Activated CD8-positive, alpha-beta T cell treated with anti-CD3 and anti-CD28 coated beads for 36 hours (primary cell): ENCODE data around the gene NOXA1. TPM values are rescaled to one million over a fixed set of nuclear protein-coding genes. Genes with fewer than 3 reads are reported as not detected.

Experiments
- ATAC-seq: fragments of 200-7000 bp; cut with Tn5 transposase; one replicate; pipeline ENCODE4 v1.10.0; 2021; ENCODE audit warnings: mild to moderate bottlenecking, moderate library complexity
- CTCF ChIA-PET: fragments of 350-600 bp; sonication (Branson Sonifier 250); formaldehyde crosslinking; loops from one replicate; lab custom pipeline; 2021; ENCODE audit warnings: antibody characterized with exemption; lab: Charles Lee
- POLR2A ChIA-PET: fragments of 350-600 bp; sonication (Branson Sonifier 250); formaldehyde crosslinking; loops from one replicate; lab custom pipeline; 2021; ENCODE audit warnings: antibody characterized with exemption; lab: Charles Lee
- DNase-seq: peaks from one replicate; pipeline ENCODE4 v3.0.0-alpha.2; 2020
- H3K27ac Mint-ChIP-seq: one replicate; pipeline ENCODE4 v1.8.0; 2021; ENCODE audit warnings: mild to moderate bottlenecking, mixed read lengths
- H3K27me3 Mint-ChIP-seq: one replicate; pipeline ENCODE4 v1.8.0; 2021; ENCODE audit warnings: mixed read lengths
- H3K36me3 Mint-ChIP-seq: one replicate; pipeline ENCODE4 v1.8.0; 2021; ENCODE audit warnings: low read depth, mixed read lengths
- H3K4me1 Mint-ChIP-seq: one replicate; pipeline ENCODE4 v1.8.0; 2021; ENCODE audit warnings: low read depth, mixed read lengths
- H3K4me3 Mint-ChIP-seq: one replicate; pipeline ENCODE4 v1.8.0; 2021; ENCODE audit warnings: mild to moderate bottlenecking, moderate library complexity, mixed read lengths
- H3K9me3 Mint-ChIP-seq: one replicate; pipeline ENCODE4 v1.8.0; 2021; ENCODE audit warnings: mixed read lengths
- intact Hi-C: fragments of 100-400 bp; cut with micrococcal nuclease; formaldehyde crosslinking; loops from one replicate; pipeline ENCODE4 v1.10.0; 2022
- total RNA-seq, 2 experiments: library from RNA; stranded (reverse); gene quantifications; one replicate each; pipeline ENCODE4 v1.2.3, GENCODE V29; 2021
- TF ChIP-seq, protein P1 (sequence below): fragments of 200-600 bp; IDR thresholded peaks from one replicate; pipeline ENCODE4 v1.8.0; 2022; ENCODE audit warnings: antibody characterized with exemption, mild to moderate bottlenecking

NOXA1 gene
- total RNA-seq, 2 experiments from 2014 or later = 0.72 to 0.95 TPM

DNA sequence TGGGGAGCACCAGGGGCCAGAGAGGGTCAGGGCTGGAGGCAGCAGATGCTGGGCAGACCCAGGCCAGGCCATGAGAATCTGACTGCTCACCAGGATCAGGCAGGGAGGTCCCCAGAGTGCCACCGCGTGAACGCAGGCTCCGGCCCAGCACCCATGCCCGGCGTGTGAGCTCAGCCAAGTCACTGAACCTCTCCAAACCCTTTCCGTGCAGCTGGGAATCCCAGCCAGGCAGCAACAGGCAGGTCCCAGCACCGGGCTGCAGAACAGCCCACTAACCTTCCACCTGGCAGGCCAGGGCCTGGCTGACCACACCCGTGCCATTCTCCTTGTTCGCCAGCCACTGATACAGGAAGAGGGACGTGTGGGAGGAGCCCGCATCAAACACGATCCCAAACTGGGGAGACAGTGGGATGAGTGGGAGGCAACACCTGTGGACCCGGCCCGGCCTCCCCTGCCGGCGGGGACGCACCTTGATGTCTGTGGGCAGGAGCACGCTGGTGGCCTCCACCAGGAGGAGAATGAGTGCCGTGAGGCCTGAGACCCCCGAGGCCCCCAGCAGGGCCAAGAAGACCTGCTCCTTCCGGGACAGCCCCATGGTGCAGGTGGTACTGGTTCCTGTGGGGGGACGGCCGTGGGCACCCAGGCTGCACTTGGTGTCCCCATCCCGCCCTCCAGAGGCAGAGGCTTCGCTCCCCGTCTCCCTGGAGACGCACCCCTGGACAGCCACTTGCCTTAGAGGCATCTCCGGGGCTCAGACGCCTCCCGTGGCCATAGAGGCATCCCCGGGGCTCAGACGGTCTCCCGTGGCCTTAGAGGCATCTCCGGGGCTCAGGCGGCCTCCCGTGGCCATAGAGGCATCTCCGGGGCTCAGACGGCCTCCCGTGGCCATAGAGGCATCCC is 14.7 kb downstream of the NOXA1 start:
- no peak overlapping the region for H3K4me3 Mint-ChIP-seq
- ATAC-seq (no peak), DNase-seq (no peak)
- no peaks in the 10 kb centered on the region for H3K36me3 Mint-ChIP-seq
- H3K27me3 Mint-ChIP-seq = peaks cover 7% of the 10 kb centered on the region
- ChIA-PET POLR2A (no interaction called here), CTCF (no interaction called here)
- peaks cover 2% of the 10 kb centered on the region for H3K4me1 Mint-ChIP-seq
- H3K9me3 Mint-ChIP-seq = no peaks in the 10 kb centered on the region
- TF ChIP-seq, protein P1, sequence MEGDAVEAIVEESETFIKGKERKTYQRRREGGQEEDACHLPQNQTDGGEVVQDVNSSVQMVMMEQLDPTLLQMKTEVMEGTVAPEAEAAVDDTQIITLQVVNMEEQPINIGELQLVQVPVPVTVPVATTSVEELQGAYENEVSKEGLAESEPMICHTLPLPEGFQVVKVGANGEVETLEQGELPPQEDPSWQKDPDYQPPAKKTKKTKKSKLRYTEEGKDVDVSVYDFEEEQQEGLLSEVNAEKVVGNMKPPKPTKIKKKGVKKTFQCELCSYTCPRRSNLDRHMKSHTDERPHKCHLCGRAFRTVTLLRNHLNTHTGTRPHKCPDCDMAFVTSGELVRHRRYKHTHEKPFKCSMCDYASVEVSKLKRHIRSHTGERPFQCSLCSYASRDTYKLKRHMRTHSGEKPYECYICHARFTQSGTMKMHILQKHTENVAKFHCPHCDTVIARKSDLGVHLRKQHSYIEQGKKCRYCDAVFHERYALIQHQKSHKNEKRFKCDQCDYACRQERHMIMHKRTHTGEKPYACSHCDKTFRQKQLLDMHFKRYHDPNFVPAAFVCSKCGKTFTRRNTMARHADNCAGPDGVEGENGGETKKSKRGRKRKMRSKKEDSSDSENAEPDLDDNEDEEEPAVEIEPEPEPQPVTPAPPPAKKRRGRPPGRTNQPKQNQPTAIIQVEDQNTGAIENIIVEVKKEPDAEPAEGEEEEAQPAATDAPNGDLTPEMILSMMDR = no peak
- no peak overlapping the region for H3K27ac Mint-ChIP-seq
- intact Hi-C loops = no loop called here

DNA sequence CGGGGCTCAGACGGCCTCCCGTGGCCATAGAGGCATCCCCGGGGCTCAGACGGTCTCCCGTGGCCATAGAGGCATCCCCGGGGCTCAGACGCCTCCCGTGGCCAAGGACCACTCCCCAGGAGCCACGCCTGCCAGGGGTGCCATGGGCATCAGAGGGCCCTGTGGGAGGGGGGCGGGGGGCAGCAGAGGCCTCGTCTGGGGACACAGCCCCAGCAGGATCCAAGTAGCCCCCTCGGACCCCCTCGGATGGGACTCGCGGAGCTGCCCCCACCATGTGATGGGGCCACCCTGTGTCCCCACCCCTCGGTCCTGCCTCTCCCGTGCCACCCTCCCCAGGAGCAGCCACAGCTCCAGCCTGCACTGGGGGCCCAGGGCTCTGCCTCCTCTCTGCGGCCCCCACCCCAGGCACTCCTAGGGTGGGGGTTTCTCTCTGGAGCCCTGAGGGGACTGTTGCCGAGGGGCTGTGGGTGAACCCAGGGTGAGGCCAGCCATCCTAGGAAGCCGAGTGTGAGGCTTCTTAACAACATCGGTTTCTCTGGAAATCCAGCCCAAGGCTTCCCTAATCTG is 15.5 kb downstream of the NOXA1 start:
- Mint-ChIP-seq H3K9me3 (no peaks in the 10 kb centered on the region), H3K4me1 (peaks cover 2% of the 10 kb centered on the region), H3K4me3 (no peak overlapping the region), H3K27ac (no peak overlapping the region), H3K27me3 (peaks cover 11% of the 10 kb centered on the region), H3K36me3 (no peaks in the 10 kb centered on the region)
- POLR2A ChIA-PET = interaction anchor here (0.9 kb wide), 1 partner anchor 23 kb away, joined by 3 read pairs; no protein-coding TSS in a partner anchor
- DNase-seq (no peak), ATAC-seq (no peak)
- TF ChIP-seq, protein P1 = no peak
- CTCF ChIA-PET = no interaction called here
- intact Hi-C loops = no loop called here

GRCh38 chr9:137439158-137439714 is 16.0 kb downstream of the NOXA1 start:
- no peak overlapping the region for H3K4me3 Mint-ChIP-seq
- no peak for DNase-seq
- POLR2A ChIA-PET = interaction anchor here (0.9 kb wide), 1 partner anchor 23 kb away, joined by 3 read pairs; no protein-coding TSS in a partner anchor

DNA sequence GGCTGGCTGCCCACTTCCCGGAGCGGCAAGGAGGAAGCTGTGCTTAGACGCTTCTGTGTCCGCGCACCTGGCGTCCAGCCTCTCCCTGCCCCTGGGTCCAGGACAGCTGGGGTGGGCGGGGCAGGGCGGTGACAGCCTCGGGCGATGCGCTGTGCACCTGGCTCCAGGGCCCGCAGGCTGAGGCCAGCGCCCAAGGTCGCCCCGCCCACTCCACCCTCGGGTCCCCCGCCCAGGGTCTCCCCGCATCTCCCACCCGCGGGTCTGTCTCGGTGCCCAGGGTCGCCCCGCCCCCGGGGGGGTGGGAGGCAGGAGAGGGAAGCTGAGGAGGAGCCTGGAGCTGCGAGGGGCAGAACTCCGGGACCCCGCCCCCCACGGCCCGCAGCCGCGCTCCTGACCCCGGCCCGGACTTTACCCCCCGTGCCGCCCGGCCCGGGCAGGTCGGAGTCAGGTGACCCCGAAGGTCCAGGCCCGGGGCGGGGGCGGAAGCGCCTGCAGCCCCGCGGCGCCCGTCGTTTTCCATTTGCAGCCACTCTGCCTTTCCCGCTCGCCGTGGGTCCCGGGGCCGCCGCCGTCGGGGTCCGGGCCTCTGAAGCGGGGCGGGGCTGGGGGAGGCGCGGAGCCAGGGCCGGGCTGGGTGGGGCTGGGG is 18.2 kb downstream of the NOXA1 start, which contains the start of gene ENTPD8:
ENTPD8 (minus strand) TSS at position 69 of the 646 bp plus-strand sequence. CDS start 3,072 bp downstream, outside the sequence.
- H3K36me3 Mint-ChIP-seq = no peaks in the 10 kb centered on the region
- no peak within 1 kb of the TSS for H3K27ac Mint-ChIP-seq
- no peaks in the 10 kb centered on the region for H3K9me3 Mint-ChIP-seq
- peaks cover 18% of the 10 kb centered on the region for H3K27me3 Mint-ChIP-seq
- TF ChIP-seq, protein P1 = no peak
- ChIA-PET POLR2A (interaction anchor here (0.7 to 0.8 kb wide), 2 partner anchors 13 to 18 kb away, joined by 3 read pairs; partner anchors contain the start of genes EXD3 and NOXA1), CTCF (interaction anchor here (1.1 kb wide), 1 partner anchor 19 kb away, joined by 3 read pairs; the partner anchor contains the start of gene EXD3)
- intact Hi-C loops = no loop called here
- H3K4me3 Mint-ChIP-seq = peak within 1 kb of the TSS; percentile 39
- ATAC-seq = no peak
- H3K4me1 Mint-ChIP-seq = peaks cover 13% of the 10 kb centered on the region
- no peak for DNase-seq

More at GRCh38 chr9:137439158-137439714, 16.0 kb downstream of the NOXA1 start:
- no peak for ATAC-seq
- TF ChIP-seq, protein P1 = no peak
- Mint-ChIP-seq H3K4me1 (peaks cover 2% of the 10 kb centered on the region), H3K9me3 (no peaks in the 10 kb centered on the region), H3K27ac (no peak overlapping the region), H3K27me3 (peaks cover 13% of the 10 kb centered on the region), H3K36me3 (no peaks in the 10 kb centered on the region)
- intact Hi-C loops = no loop called here
- CTCF ChIA-PET = no interaction called here
